Ascending aorta (tissue), 2 donors: Measurements from ENCODE around the gene INTS3. TPM values are rescaled to one million over a fixed set of nuclear protein-coding genes. Genes with fewer than 3 reads are reported as not detected.

Experiments
- DNase-seq, 2 donors: peaks; one replicate each; pipeline ENCODE4 v3.0.0-alpha.2; 2019; ENCODE audit warnings: low spot score in 2 of 2
- H3K27ac ChIP-seq, 2 donors: fragments of 200-600 bp; sonication (generic); one replicate each; pipeline ENCODE4 v1.5.1; 2016 to 2017; ENCODE audit warnings: mild to moderate bottlenecking in 1 of 2
- H3K27me3 ChIP-seq: fragments of 200-600 bp; sonication (generic); one replicate; pipeline ENCODE4 v1.5.1; 2017
- H3K36me3 ChIP-seq, 2 donors: fragments of 200-600 bp; sonication (generic); one replicate each; pipeline ENCODE4 v1.5.1; 2016
- H3K4me1 ChIP-seq, 2 donors: fragments of 200-600 bp; sonication (generic); one replicate each; pipeline ENCODE4 v1.5.1; 2016 to 2017; ENCODE audit warnings: mild to moderate bottlenecking in 1 of 2
- H3K4me3 ChIP-seq, 2 donors: fragments of 200-600 bp; sonication (generic); one replicate each; pipeline ENCODE4 v1.5.1; 2016 to 2017; ENCODE audit warnings: mild to moderate bottlenecking in 1 of 2
- H3K9me3 ChIP-seq, 2 donors: fragments of 200-600 bp; sonication (generic); one replicate each; pipeline ENCODE4 v1.5.1; 2016
- intact Hi-C: fragments of 100-400 bp; cut with DNase I; formaldehyde crosslinking; loops from one replicate; pipeline ENCODE4 v1.15.1; 2023
- total RNA-seq: library from RNA; depleted of rRNA; stranded (reverse); fragments of >200 nt; gene quantifications from one replicate; pipeline ENCODE4 v1.1.0, GENCODE V29; 2016
- TF ChIP-seq, protein P1 (sequence below), 3 experiments: fragments of 200-600 bp in 2 of 3; fragments of 450-650 bp in 1 of 3; sonication (generic) in 2 of 3; IDR thresholded peaks; one replicate each; pipeline ENCODE4 v1.5.1; 2016 to 2019; ENCODE audit warnings: antibody characterized with exemption in 3 of 3, mild to moderate bottlenecking in 1 of 3, moderate library complexity in 1 of 3

Gene INTS3
- total RNA-seq, 1 donor from 2014 or later = 55.9 TPM

DNA sequence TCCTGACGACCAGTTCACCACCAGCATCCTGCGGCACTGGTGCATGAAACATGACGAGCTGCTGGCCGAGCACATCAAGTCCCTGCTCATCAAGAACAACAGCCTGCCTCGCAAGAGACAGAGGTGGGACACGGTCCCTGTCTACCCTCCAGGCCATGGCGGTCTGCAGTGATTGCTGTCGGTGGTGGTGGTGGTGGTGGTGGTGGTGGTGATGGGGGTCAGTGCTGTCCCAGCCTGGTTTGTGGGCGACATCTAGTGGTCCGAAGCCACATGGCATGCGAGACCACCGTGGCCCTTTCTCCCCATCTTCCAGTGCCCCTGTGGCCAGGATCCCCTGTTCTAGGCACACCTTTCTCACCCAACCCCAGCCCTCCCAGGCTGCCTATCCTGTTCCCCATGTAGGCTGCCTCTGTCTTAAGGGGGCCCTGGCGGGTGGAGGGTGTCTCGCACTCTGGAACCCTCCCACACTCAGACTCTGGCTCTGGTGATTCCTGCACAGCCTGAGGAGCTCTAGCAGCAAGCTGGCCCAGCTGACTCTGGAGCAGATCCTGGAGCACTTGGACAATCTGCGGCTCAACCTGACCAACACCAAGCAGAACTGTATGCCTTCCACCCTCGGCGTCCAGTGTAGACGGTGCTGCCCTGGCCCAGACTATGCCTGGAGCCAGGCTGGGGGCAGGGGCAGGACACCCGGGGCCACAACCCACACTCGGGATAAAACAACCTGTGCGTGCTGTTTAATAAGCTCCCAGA lies 44.2 kb downstream of the INTS3 start:
- intact Hi-C loops = loop anchor here (1.0 to 10.0 kb wide), 3 partner anchors 95 to 237 kb away; partner anchors contain the start of gene S100A6
- Histone ChIP-seq H3K36me3 (peaks cover 50 to 59% of the 10 kb centered on the region in 2 donors), H3K4me1 (peaks cover 8 to 34% of the 10 kb centered on the region in 2 donors), H3K27ac (peak overlapping the region; percentile 92 to 93), H3K27me3 (no peaks in the 10 kb centered on the region), H3K9me3 (no peaks in the 10 kb centered on the region), H3K4me3 (no peak overlapping the region)
- DNase-seq = no peak
- TF ChIP-seq, protein P1, sequence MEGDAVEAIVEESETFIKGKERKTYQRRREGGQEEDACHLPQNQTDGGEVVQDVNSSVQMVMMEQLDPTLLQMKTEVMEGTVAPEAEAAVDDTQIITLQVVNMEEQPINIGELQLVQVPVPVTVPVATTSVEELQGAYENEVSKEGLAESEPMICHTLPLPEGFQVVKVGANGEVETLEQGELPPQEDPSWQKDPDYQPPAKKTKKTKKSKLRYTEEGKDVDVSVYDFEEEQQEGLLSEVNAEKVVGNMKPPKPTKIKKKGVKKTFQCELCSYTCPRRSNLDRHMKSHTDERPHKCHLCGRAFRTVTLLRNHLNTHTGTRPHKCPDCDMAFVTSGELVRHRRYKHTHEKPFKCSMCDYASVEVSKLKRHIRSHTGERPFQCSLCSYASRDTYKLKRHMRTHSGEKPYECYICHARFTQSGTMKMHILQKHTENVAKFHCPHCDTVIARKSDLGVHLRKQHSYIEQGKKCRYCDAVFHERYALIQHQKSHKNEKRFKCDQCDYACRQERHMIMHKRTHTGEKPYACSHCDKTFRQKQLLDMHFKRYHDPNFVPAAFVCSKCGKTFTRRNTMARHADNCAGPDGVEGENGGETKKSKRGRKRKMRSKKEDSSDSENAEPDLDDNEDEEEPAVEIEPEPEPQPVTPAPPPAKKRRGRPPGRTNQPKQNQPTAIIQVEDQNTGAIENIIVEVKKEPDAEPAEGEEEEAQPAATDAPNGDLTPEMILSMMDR (IDR thresholded peaks at IDR 0.05) = peak; percentile 55 to 68 (median 57)

DNA sequence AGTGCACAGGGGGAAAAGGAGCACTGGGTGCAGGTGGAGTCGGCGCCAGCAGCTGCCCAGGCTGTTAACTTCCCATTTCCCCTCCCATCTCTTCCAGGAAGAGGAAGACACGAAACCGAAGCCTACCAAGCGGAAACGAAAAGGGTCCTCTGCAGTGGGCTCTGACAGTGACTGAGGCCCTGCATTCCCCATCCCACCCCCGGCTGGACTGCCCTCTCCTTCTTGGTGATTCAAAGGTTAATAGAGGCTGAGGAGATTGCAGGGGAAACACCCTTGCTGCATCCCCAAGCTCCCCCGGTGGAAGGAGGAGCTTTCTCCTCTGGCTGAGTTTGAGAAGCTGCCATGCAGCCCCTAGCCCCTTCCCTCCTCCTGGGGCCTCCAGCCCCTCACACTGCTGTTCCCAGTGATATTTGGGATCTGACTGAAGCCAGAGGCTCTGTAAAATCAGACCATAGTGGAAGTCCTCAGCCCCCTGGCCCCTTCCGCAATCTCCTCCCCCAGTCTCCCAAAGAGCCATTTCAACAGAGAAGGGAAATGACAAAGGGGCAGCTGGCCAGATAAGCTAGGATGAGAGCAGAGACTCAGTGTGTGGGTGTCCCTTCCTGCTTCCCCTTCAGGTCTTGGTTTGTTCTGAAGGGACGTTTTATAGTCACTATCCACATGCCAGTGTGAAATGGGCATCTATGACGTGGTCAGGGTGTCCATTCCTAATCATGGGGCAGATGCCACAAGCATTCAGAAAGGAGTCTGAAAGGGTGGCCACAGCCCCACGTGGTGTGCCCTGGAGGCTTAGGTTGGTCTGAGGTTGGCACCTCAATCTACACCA lies 45.5 kb downstream of the INTS3 start:
- TF ChIP-seq, protein P1 (IDR thresholded peaks at IDR 0.05) = no peak
- peaks cover 41 to 48% of the 10 kb centered on the region in 2 donors for H3K36me3 ChIP-seq
- H3K27me3 ChIP-seq = no peaks in the 10 kb centered on the region
- peak overlapping the region; percentile 92 to 93 for H3K27ac ChIP-seq
- H3K4me1 ChIP-seq = peaks cover 20 to 47% of the 10 kb centered on the region in 2 donors
- H3K9me3 ChIP-seq = no peaks in the 10 kb centered on the region
- intact Hi-C loops = loop anchor here (5.0 to 10.0 kb wide), 2 partner anchors 201 to 239 kb away; partner anchors contain the start of gene S100A6
- no peak for DNase-seq
- no peak overlapping the region for H3K4me3 ChIP-seq

DNA sequence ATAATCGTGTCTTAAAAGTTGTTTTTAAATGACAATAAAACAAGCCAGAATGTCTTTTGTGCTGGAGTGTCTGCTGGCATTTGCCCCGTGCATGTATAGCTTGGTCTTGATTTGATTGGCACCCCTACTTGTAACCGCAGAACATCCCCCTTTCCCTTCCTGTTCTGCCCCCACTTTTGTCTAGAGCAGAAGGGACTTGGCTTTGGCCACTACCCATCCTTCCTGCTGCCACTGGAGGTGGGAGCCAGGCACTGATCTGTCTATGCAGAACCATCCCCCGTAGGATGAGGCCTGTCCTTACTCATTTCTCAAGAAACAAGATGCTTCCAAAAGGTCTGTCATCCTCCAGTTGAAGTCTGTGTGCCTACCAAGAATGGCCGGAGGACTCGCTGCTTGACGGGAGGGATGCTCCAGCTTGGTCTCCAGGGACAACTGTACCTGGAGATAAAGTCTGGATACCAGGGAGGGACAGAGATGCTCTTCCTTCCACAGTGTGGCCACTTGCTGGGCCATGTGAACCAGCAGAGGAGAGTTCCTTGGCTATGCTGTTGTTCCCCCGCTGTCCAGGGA lies 46.3 kb downstream of the INTS3 start:
- intact Hi-C loops = loop anchor here (2.0 to 10.0 kb wide), 3 partner anchors 23 to 239 kb away; partner anchors contain the start of gene S100A6
- TF ChIP-seq, protein P1 (IDR thresholded peaks at IDR 0.05) = no peak
- peak overlapping the region; percentile 78 to 85 for H3K4me3 ChIP-seq
- H3K27ac ChIP-seq = peak overlapping the region; percentile 92 to 93
- no peaks in the 10 kb centered on the region for H3K27me3 ChIP-seq
- peaks cover 41 to 44% of the 10 kb centered on the region in 2 donors for H3K36me3 ChIP-seq
- DNase-seq = no peak
- peaks cover 22 to 50% of the 10 kb centered on the region in 2 donors for H3K4me1 ChIP-seq
- H3K9me3 ChIP-seq = no peaks in the 10 kb centered on the region

- H3K27ac ChIP-seq = peak within 1 kb of the TSS; percentile 92 to 93
- intact Hi-C loops = loop anchor here (2.0 to 10.0 kb wide), 3 partner anchors 24 to 240 kb away; partner anchors contain the start of gene S100A6
- TF ChIP-seq, protein P1 (IDR thresholded peaks at IDR 0.05) = no peak
- no peaks in the 10 kb centered on the region for H3K27me3 ChIP-seq
- peak in 1 of 2 donors; percentile 91 for DNase-seq
- H3K4me1 ChIP-seq = peaks cover 22 to 54% of the 10 kb centered on the region in 2 donors
- H3K36me3 ChIP-seq = peaks cover 40 to 41% of the 10 kb centered on the region in 2 donors
- H3K9me3 ChIP-seq = no peaks in the 10 kb centered on the region
- H3K4me3 ChIP-seq = peak within 1 kb of the TSS; percentile 78 to 85
These were observed 47.1 kb downstream of the INTS3 start, which contains the start of gene SLC27A3 for GRCh38 chr1:153774780-153775457. Gene SLC27A3 (plus strand): TSS chr1:153775407. CDS start chr1:153775498, 91 bp downstream.
